22Rv1 (cell line): Measurements from ENCODE around the gene NIBAN1.

Experiments used
- CTCF ChIP-seq: fragments of 450-650 bp; IDR thresholded peaks from 2 replicates; pipeline ENCODE4 v1.5.1; 2017; ENCODE audit warnings: mild to moderate bottlenecking
- ZFX ChIP-seq: fragments of 450-650 bp; IDR thresholded peaks from 2 replicates; pipeline ENCODE4 v1.6.1; 2017; ENCODE audit warnings: antibody characterized with exemption, borderline replicate concordance

DNA sequence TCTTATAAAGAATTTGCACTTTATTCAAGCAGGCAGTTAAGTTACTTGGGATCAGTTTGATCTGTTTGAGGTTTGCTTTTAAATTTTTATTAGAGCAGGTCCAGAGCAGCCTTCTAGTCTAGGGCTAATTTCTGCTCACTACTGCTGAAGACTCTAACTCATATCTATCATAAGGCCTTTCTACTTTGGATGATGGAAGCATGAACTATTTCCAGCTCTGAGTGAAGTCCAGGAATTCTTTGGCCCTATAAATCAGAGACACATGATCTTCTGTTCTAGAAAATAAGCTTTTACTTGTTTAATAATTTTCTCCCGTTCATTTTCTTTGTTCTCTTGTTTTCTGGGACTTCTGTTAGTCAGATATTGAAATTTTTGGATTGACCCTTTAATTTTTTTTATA, 14.7 kb downstream of the NIBAN1 start:
- TF ChIP-seq CTCF (no peak), ZFX (no peak)
